Mesodermal cell (in vitro differentiated cells): ENCODE data around the gene MRPL12. TPM values are rescaled to one million over a fixed set of nuclear protein-coding genes. Genes with fewer than 3 reads are reported as not detected.
A peak's percentile ranks its signal among the peaks of the same experiment; 100 is the strongest.

ENCODE experiments used
- H3K27ac ChIP-seq: 2 replicates; pipeline ENCODE4 v1.7.0; 2013; ENCODE audit warnings: mild to moderate bottlenecking, low read depth, low read length, moderate library complexity; ENCODE audit not compliant: severe bottlenecking
- H3K36me3 ChIP-seq: 2 replicates; pipeline ENCODE4 v1.7.1; 2013; ENCODE audit warnings: mild to moderate bottlenecking, low read length, moderate library complexity; ENCODE audit not compliant: control insufficient read depth, insufficient read depth
- H3K4me1 ChIP-seq: one replicate; pipeline ENCODE4 v1.7.1; 2013; ENCODE audit warnings: mild to moderate bottlenecking, low read length; ENCODE audit not compliant: insufficient read depth, control insufficient read depth, poor library complexity, severe bottlenecking
- H3K4me3 ChIP-seq: 2 replicates; pipeline ENCODE4 v1.7.0; 2013; ENCODE audit warnings: low read length, control low read depth, mild to moderate bottlenecking; ENCODE audit not compliant: insufficient read depth, poor library complexity, severe bottlenecking; ENCODE audit errors: extremely low read depth
- H3K9me3 ChIP-seq: 2 replicates; pipeline ENCODE4 v1.7.1; 2013; ENCODE audit warnings: mild to moderate bottlenecking, low read length, moderate library complexity; ENCODE audit not compliant: control insufficient read depth
- WGBS, 2 experiments: methylation state at CpG; one replicate each; pipeline ENCODE4 v1.1.5; 2013; ENCODE audit warnings: missing lambda C conversion rate in 2 of 2; ENCODE audit not compliant: insufficient coverage in 2 of 2; 5-methylcytosine and 5-hydroxymethylcytosine counted together
- polyA plus RNA-seq, 2 experiments: library from polyadenylated mRNA; stranded (reverse); fragments of 50-300 nt; gene quantifications; one replicate each; pipeline ENCODE4 v1.2.3, GENCODE V29; 2013

The MRPL12 gene
- polyA plus RNA-seq (2013, experiment 1 of 2) = 69.7 TPM
- 65.7 TPM for polyA plus RNA-seq (2013, experiment 2 of 2)

- Histone ChIP-seq H3K27ac (peak within 1 kb of the TSS; percentile 88), H3K4me1 (peaks cover 13% of the 10 kb centered on the region), H3K9me3 (no peaks in the 10 kb centered on the region), H3K4me3 (peak within 1 kb of the TSS; percentile 92), H3K36me3 (peaks cover 68% of the 10 kb centered on the region)
- 0 to 1% methylated on average over 92 to 93 of the region's 102 CpGs for WGBS, 2 experiments
Observed at GRCh38 chr17:81702934-81703746, at the start of gene MRPL12. Gene MRPL12 (plus strand): TSS chr17:81703367. CDS start chr17:81703502, 135 bp downstream.

DNA sequence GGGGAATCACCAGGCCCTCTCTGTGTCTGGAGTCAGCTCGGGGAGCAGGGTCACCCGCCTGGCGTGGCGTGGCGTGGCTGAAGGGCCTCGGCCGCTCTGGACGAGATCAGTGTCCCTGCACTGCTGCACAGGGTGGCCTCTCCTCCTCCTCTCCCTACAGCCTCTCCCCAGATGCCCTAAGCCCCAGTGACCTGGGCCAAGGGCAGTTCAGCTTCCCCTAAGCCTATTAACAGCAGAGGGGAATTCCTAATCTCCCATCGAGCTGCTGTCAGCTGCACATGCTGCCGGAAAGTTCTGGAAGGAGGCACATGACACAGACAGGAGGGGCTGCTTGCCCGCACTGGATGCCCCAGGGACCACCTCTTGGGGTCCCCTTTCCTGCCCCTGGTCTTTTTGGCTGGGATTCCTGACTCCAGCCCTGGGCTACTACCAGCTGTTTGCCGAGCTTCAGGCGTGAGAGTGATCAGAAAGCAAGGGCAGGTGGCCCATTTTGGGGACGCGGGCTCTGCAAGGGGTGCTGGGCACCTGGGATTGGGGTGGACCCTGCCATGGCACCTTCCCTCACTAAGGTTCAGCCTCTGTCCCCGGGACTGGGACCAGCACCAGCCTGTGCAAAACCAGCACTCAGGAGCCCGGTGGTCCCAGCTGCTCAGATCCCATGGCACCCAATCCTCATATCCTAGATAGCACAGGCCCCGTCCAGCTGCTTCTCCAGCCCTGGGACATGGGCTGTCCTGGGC lies 47.6 kb upstream of the MRPL12 start:
- H3K9me3 ChIP-seq = no peaks in the 10 kb centered on the region
- no peak overlapping the region for H3K27ac ChIP-seq
- H3K4me1 ChIP-seq = no peaks in the 10 kb centered on the region
- H3K4me3 ChIP-seq = no peak overlapping the region
- 92 to 94% methylated on average over 13 to 17 of the region's 18 CpGs for WGBS, 2 experiments
- H3K36me3 ChIP-seq = no peaks in the 10 kb centered on the region

GRCh38 chr17:81656118-81656743 lies 46.9 kb upstream of the MRPL12 start, which contains the start of gene PDE6G:
Gene PDE6G (minus strand): TSS chr17:81656542. CDS start chr17:81653305, 3,237 bp downstream.
- WGBS, 2 experiments = 93% methylated on average over 13 of the region's 15 CpGs
- no peak within 1 kb of the TSS for H3K4me3 ChIP-seq

GRCh38 chr17:81656835-81657234 lies 46.3 kb upstream of the MRPL12 start:
- Histone ChIP-seq H3K9me3 (no peaks in the 10 kb centered on the region), H3K4me1 (no peaks in the 10 kb centered on the region), H3K36me3 (no peaks in the 10 kb centered on the region), H3K4me3 (no peak overlapping the region), H3K27ac (no peak overlapping the region)
- WGBS, 2 experiments = 75 to 93% methylated on average over 2 to 4 of the region's 4 CpGs

More at GRCh38 chr17:81656118-81656743, 46.9 kb upstream of the MRPL12 start, which contains the start of gene PDE6G:
- Histone ChIP-seq H3K36me3 (no peaks in the 10 kb centered on the region), H3K27ac (no peak within 1 kb of the TSS), H3K4me1 (no peaks in the 10 kb centered on the region), H3K9me3 (no peaks in the 10 kb centered on the region)

DNA sequence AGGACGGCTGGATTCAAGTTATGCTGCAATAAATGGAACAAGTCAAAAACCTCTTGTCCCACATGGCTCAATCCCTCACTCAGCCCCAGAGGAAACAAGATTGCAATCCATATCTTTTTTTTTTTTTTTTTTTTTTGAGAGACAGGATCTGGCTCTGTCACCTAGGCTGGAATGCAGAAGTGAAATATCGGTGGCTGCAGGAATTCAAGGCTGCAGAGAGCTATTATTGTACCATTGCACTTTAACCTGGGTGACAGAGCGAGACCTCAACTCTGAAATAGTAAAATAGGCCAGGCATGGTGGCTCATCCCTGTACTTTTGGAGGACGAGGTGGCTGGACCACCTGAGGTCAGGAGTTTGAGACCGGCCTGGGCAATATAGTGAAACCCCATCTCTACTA lies 44.1 kb upstream of the MRPL12 start:
- Histone ChIP-seq H3K27ac (no peak overlapping the region), H3K9me3 (no peaks in the 10 kb centered on the region), H3K4me3 (no peak overlapping the region), H3K4me1 (no peaks in the 10 kb centered on the region), H3K36me3 (no peaks in the 10 kb centered on the region)
- 93 to 94% methylated on average over 3 to 4 of the region's 5 CpGs for WGBS, 2 experiments

DNA sequence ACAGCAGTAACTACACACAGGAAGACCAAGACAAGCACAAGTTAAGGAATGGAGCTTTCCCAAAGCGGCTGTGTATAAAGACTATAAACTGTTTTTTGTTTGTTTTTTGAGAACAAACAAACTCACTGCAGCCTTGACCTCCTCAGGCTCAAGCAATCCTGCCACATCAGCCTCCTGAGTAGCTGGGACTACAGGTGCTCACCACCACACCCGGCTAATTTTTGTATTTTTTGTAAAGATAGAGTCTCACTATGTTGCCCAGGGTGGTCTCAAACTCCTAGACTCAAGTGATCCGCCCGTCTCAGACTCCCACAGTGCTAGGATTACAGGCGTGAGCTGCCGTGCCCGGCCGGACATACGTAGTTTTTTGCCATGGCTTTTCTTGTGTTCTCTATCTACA lies 42.7 kb upstream of the MRPL12 start:
- peaks cover 10% of the 10 kb centered on the region for H3K36me3 ChIP-seq
- WGBS, 2 experiments = 98% methylated on average over 7 of the region's 9 CpGs
- H3K27ac ChIP-seq = no peak overlapping the region
- no peak overlapping the region for H3K4me3 ChIP-seq
- peaks cover 3% of the 10 kb centered on the region for H3K4me1 ChIP-seq
- no peaks in the 10 kb centered on the region for H3K9me3 ChIP-seq

DNA sequence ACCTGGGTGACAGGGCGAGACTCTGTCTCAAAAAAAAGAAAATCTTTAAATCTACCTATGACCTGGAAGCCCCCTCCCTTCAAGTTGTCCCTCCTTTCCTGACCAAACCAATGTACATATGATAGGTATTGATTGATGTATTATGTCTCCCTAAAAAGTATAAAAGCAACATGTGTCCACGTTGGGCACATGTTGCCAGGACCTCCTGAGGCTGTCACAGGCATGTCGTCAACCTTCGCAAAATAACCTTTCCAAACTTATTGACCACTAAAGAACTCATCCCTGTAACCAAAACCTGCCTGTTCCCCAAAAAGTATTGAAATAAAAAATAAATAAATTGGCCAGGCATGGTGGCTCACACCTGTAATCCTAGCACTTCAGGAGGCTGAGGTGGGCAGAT lies 41.2 kb upstream of the MRPL12 start:
- peaks cover 7% of the 10 kb centered on the region for H3K4me1 ChIP-seq
- no CpG with 5 or more reads among the region's 4 CpGs for WGBS, 2 experiments
- H3K4me3 ChIP-seq = no peak overlapping the region
- H3K9me3 ChIP-seq = no peaks in the 10 kb centered on the region
- peaks cover 10% of the 10 kb centered on the region for H3K36me3 ChIP-seq
- no peak overlapping the region for H3K27ac ChIP-seq

DNA sequence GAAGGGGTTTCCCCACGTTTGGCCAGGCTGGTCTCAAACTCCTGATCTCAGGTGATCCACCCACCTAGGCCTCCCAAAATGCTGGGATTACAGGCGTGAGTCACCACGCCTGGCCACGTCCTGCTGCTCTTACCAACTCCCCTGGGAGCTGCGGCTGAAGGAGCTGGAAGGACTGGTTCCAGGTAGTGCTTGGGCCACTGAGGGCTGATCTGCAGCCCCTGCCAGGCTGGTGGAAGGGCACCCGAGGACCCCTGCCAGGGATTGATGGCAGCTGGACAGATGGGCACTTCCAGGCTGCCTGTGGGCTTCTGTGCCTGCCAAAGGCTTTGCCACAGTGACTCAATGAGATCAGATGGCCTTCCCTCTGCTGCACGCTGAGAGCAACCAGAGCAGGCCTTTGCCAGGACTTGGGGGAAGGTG lies 39.1 kb upstream of the MRPL12 start:
- Histone ChIP-seq H3K27ac (no peak overlapping the region), H3K4me1 (peaks cover 14% of the 10 kb centered on the region), H3K9me3 (no peaks in the 10 kb centered on the region), H3K4me3 (no peak overlapping the region), H3K36me3 (peaks cover 24% of the 10 kb centered on the region)
- 88 to 93% methylated on average over 7 of the region's 7 CpGs for WGBS, 2 experiments

GRCh38 chr17:81665205-81666091 lies 37.7 kb upstream of the MRPL12 start:
- 71 to 75% methylated on average over 24 to 30 of the region's 30 CpGs for WGBS, 2 experiments
- Histone ChIP-seq H3K4me1 (peaks cover 14% of the 10 kb centered on the region), H3K36me3 (peaks cover 38% of the 10 kb centered on the region), H3K9me3 (no peaks in the 10 kb centered on the region), H3K4me3 (peak overlapping the region; percentile 94), H3K27ac (peak overlapping the region; percentile 79)

DNA sequence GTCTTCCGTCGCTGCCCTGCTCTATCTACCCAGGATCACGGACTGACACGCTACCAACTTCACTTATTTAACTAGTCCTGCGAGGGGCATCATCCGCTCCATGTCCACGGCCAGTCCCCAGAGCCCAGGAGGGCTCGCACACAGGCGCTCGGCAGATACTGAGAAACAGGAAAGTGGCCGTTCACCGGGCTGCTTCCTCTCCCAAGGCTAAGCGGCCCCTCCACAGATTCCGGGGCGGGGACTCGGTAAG lies 37.1 kb upstream of the MRPL12 start:
- 2 to 4% methylated on average over 14 to 15 of the region's 16 CpGs for WGBS, 2 experiments
- Histone ChIP-seq H3K9me3 (no peaks in the 10 kb centered on the region), H3K4me3 (peak overlapping the region; percentile 94), H3K4me1 (peaks cover 14% of the 10 kb centered on the region), H3K36me3 (peaks cover 43% of the 10 kb centered on the region), H3K27ac (peak overlapping the region; percentile 79)
